SK-N-SH treated with all-trans-retinoic acid at 6 μM for 48 hours (cell line): ENCODE results near the gene CALN1.

Experiments used
- ATAC-seq: fragments of 200-7000 bp; cut with Tn5 transposase; 3 replicates; pipeline ENCODE4 v1.9.1; 2020; ENCODE audit warnings: mild to moderate bottlenecking, moderate library complexity
- BACH2 ChIP-seq: fragments of 250-450 bp; sonication (Bioruptor Pico); IDR thresholded peaks from 2 replicates; pipeline ENCODE4 v1.9.0; 2021; ENCODE audit warnings: mild to moderate bottlenecking, borderline replicate concordance
- ESRRG ChIP-seq: fragments of 250-450 bp; sonication (Bioruptor Pico); IDR thresholded peaks from 2 replicates; pipeline ENCODE4 v1.6.1; 2021; ENCODE audit warnings: mild to moderate bottlenecking
- GLIS3 ChIP-seq: fragments of 250-450 bp; sonication (Bioruptor Pico); IDR thresholded peaks from 2 replicates; pipeline ENCODE4 v1.5.0; 2020; ENCODE audit warnings: mild to moderate bottlenecking, moderate library complexity
- ISL1 ChIP-seq: fragments of 250-450 bp; sonication (Bioruptor Pico); IDR thresholded peaks from 2 replicates; pipeline ENCODE4 v2.1.2; 2022; ENCODE audit warnings: mild to moderate bottlenecking, moderate library complexity
- PATZ1 ChIP-seq: fragments of 250-450 bp; sonication (Bioruptor Pico); IDR thresholded peaks from 2 replicates; pipeline ENCODE4 v1.8.0; 2020; ENCODE audit warnings: mild to moderate bottlenecking, moderate library complexity, borderline replicate concordance
- PPARA ChIP-seq: fragments of 250-450 bp; sonication (Bioruptor Pico); IDR thresholded peaks from 2 replicates; pipeline ENCODE4 v1.5.0; 2020; ENCODE audit warnings: mild to moderate bottlenecking, borderline replicate concordance
- RARB ChIP-seq: fragments of 250-450 bp; sonication (Bioruptor Pico); IDR thresholded peaks from 2 replicates; pipeline ENCODE4 v1.8.0; 2021; ENCODE audit warnings: mild to moderate bottlenecking, moderate library complexity
- SNAI2 ChIP-seq: fragments of 250-450 bp; sonication (Bioruptor Pico); IDR thresholded peaks from 2 replicates; pipeline ENCODE4 v1.5.0; 2020; ENCODE audit warnings: mild to moderate bottlenecking, moderate library complexity
- TCF4 ChIP-seq: fragments of 250-450 bp; sonication (Bioruptor Pico); IDR thresholded peaks from 2 replicates; pipeline ENCODE4 v1.8.0; 2021; ENCODE audit warnings: mild to moderate bottlenecking, moderate library complexity, borderline replicate concordance
- TOX ChIP-seq: fragments of 250-450 bp; sonication (Bioruptor Pico); IDR thresholded peaks from 2 replicates; pipeline ENCODE4 v1.8.0; 2021; ENCODE audit warnings: mild to moderate bottlenecking, moderate library complexity, borderline replicate concordance
- ZC3H10 ChIP-seq: fragments of 250-450 bp; sonication (Bioruptor Pico); IDR thresholded peaks from 2 replicates; pipeline ENCODE4 v1.5.1; 2021; ENCODE audit warnings: mild to moderate bottlenecking, moderate library complexity
- ZFP3 ChIP-seq: fragments of 250-450 bp; sonication (Bioruptor Pico); IDR thresholded peaks from 2 replicates; pipeline ENCODE4 v1.5.0; 2020; ENCODE audit warnings: mild to moderate bottlenecking, moderate library complexity
- ZFP30 ChIP-seq: fragments of 450-650 bp; formaldehyde crosslinking; IDR thresholded peaks from 2 replicates; pipeline ENCODE4 v1.5.0; 2022; ENCODE audit warnings: mild to moderate bottlenecking, moderate library complexity
- ZNF565 ChIP-seq: fragments of 450-650 bp; formaldehyde crosslinking; conservative IDR thresholded peaks from 2 replicates; pipeline ENCODE4 v1.5.0; 2020; ENCODE audit warnings: low read depth, mild to moderate bottlenecking, moderate library complexity
- ZNF70 ChIP-seq: fragments of 450-650 bp; formaldehyde crosslinking; IDR thresholded peaks from 2 replicates; pipeline ENCODE4 v1.5.0; 2020; ENCODE audit warnings: mild to moderate bottlenecking, moderate library complexity
- ZNF8 ChIP-seq: fragments of 450-650 bp; formaldehyde crosslinking; IDR thresholded peaks from 2 replicates; pipeline ENCODE4 v1.5.0; 2020; ENCODE audit warnings: mild to moderate bottlenecking, moderate library complexity
- TF ChIP-seq, protein P1 (sequence below): fragments of 250-450 bp; sonication (Bioruptor Pico); IDR thresholded peaks from 2 replicates; pipeline ENCODE4 v1.8.0; 2021; ENCODE audit warnings: low read depth, mild to moderate bottlenecking, moderate library complexity, borderline replicate concordance
- TF ChIP-seq, protein P2 (sequence below): fragments of 250-450 bp; sonication (Bioruptor Pico); IDR thresholded peaks from 2 replicates; pipeline ENCODE4 v1.5.1; 2020; ENCODE audit warnings: low read depth, mild to moderate bottlenecking, moderate library complexity
- TF ChIP-seq, protein P3 (sequence below): fragments of 250-450 bp; sonication (Bioruptor Pico); IDR thresholded peaks from 2 replicates; pipeline ENCODE4 v1.5.1; 2021; ENCODE audit warnings: mild to moderate bottlenecking, moderate library complexity

CALN1 gene

DNA sequence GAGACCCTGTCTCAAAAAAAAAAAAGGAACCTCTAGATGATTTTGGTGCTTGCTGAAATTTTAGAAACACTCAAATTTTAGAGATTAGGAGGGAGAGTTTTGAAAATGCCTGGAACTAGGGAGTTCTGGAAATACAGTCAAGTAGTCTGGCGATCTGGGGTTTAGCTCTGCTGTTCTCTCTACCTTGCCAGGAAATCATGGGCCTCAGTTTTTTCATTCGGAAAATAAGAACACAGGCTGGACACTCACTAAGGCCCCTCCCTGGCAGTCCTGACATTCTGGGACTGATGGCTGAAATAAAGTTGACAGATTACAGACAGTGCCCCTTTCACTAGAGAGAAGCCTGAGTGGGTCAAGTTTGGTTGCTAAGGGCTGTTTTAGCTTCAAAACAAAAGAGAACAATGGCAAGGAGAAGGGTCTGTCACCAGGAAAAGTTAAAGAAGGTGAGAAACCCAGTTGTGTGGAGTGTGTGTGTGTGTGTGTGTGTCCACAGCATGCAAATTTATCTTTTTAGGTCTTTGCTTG lies 25.0 kb upstream of the CALN1 start (continued):
- TF ChIP-seq, protein P1, sequence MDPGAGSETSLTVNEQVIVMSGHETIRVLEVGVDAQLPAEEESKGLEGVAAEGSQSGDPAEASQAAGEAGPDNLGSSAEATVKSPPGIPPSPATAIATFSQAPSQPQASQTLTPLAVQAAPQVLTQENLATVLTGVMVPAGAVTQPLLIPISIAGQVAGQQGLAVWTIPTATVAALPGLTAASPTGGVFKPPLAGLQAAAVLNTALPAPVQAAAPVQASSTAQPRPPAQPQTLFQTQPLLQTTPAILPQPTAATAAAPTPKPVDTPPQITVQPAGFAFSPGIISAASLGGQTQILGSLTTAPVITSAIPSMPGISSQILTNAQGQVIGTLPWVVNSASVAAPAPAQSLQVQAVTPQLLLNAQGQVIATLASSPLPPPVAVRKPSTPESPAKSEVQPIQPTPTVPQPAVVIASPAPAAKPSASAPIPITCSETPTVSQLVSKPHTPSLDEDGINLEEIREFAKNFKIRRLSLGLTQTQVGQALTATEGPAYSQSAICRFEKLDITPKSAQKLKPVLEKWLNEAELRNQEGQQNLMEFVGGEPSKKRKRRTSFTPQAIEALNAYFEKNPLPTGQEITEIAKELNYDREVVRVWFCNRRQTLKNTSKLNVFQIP (CRISPR knock-in tag): no peak
- TF ChIP-seq TCF4 (CRISPR knock-in tag): no peak

DNA sequence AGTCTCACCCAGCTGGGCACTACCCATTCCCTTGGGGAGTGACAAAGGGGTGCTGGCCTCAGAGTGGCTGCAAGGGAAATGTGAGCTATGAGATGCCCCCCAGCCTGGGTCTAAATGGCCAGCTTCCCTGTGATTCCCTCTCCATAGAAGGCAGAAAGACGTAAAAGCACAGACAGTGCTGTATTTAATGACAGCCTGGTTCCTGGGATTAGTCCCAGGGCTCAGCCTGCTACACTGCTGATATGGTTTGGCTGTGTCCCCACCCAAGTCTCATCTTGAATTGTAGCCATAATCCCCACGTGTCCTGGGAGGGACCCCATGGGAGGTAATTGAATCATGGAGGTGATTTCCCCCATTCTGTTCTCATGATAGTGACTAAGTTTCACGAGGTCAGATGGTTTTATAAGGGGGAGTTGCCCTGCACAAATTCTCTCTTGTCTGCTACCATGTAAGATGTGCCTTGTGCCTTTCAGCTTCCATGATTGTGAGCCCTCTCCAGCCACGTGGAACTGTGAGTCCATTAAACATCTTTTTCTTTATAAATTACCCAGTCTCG lies 23.9 kb upstream of the CALN1 start:
- ATAC-seq: no peak
- TF ChIP-seq ZC3H10 (CRISPR knock-in tag): no peak
- no peak for TF ChIP-seq SNAI2 (CRISPR knock-in tag)
- TF ChIP-seq, protein P2, sequence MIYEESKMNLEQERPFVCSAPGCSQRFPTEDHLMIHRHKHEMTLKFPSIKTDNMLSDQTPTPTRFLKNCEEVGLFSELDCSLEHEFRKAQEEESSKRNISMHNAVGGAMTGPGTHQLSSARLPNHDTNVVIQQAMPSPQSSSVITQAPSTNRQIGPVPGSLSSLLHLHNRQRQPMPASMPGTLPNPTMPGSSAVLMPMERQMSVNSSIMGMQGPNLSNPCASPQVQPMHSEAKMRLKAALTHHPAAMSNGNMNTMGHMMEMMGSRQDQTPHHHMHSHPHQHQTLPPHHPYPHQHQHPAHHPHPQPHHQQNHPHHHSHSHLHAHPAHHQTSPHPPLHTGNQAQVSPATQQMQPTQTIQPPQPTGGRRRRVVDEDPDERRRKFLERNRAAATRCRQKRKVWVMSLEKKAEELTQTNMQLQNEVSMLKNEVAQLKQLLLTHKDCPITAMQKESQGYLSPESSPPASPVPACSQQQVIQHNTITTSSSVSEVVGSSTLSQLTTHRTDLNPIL (CRISPR knock-in tag): no peak
- TF ChIP-seq, protein P1 (CRISPR knock-in tag): no peak
- TF ChIP-seq, protein P3, sequence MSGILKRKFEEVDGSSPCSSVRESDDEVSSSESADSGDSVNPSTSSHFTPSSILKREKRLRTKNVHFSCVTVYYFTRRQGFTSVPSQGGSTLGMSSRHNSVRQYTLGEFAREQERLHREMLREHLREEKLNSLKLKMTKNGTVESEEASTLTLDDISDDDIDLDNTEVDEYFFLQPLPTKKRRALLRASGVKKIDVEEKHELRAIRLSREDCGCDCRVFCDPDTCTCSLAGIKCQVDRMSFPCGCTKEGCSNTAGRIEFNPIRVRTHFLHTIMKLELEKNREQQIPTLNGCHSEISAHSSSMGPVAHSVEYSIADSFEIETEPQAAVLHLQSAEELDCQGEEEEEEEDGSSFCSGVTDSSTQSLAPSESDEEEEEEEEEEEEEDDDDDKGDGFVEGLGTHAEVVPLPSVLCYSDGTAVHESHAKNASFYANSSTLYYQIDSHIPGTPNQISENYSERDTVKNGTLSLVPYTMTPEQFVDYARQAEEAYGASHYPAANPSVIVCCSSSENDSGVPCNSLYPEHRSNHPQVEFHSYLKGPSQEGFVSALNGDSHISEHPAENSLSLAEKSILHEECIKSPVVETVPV (CRISPR knock-in tag): no peak
- TF ChIP-seq PPARA: no peak
- TF ChIP-seq RARB (CRISPR knock-in tag): no peak
- no peak for TF ChIP-seq ZNF70 (CRISPR knock-in tag)

GRCh38 chr7:72435366-72435765 lies 23.2 kb upstream of the CALN1 start:
- ATAC-seq: peak; percentile 32; the same call in 1 of the 3 replicates
- TF ChIP-seq ZC3H10 (CRISPR knock-in tag) (no peak), ZNF70 (CRISPR knock-in tag) (no peak), PPARA (no peak), RARB (CRISPR knock-in tag) (no peak)

DNA sequence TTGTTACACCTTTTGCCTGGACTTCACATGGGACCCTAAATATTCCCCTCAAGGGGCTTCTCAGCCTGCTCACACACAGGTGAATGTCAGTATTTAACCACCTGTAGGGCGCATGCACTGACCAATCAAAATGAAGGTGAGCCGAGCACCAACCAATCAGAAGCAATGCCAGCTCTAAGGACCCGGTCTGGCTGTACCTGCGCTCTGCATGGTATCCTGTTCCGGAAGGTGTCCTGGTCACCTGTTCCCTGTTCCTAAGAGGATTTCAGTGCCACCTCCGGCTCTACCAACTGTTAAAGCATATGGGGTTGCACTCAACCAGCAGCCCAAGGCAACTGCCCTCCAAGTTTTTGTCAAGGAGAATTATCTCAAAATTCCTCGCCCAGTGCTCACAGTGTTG lies 18.4 kb upstream of the CALN1 start:
- TF ChIP-seq ZFP3 (CRISPR knock-in tag) (no peak), ZFP30 (CRISPR knock-in tag) (no peak)
- TF ChIP-seq, protein P3 (CRISPR knock-in tag): no peak
- no peak for ATAC-seq

DNA sequence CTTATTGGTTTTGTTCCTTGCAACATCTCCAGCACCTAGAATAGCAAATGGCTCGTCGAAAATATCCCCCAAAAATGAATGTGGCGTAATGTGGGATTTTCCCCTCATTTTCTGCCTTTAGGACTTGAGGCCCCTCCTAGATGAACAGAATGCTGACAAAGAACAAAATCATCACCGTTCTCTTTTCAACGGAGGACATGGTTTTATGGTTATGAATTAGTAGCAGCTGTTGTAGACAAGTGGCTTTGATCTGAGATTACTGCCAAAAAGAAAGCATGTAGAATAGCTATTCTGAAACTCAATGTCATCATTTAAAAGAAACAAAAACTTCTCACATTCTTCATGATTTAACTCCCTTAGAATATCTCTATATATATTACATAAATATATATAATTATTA lies 17.2 kb upstream of the CALN1 start:
- no peak for ATAC-seq
- TF ChIP-seq ZNF70 (CRISPR knock-in tag): no peak
- TF ChIP-seq, protein P3 (CRISPR knock-in tag): no peak
- TF ChIP-seq ZNF8 (CRISPR knock-in tag): no peak
- TF ChIP-seq ESRRG: no peak
- no peak for TF ChIP-seq ISL1 (CRISPR knock-in tag)
- no peak for TF ChIP-seq BACH2 (CRISPR knock-in tag)
- no peak for TF ChIP-seq GLIS3 (CRISPR knock-in tag)
- TF ChIP-seq, protein P1 (CRISPR knock-in tag): no peak
- no peak for TF ChIP-seq TOX (CRISPR knock-in tag)
- TF ChIP-seq PATZ1: no peak
- TF ChIP-seq ZNF565: no peak
- TF ChIP-seq, protein P2 (CRISPR knock-in tag): no peak
